HepG2 (cell line): ENCODE data around the gene RPP25L. TPM values are rescaled to one million over a fixed set of nuclear protein-coding genes. Genes with fewer than 3 reads are reported as not detected.
A peak's percentile ranks its signal among the peaks of the same experiment; 100 is the strongest.

Source experiments
- AHR ChIP-seq: IDR thresholded peaks from 2 replicates; pipeline ENCODE4 v1.6.1; 2018; ENCODE audit warnings: missing genetic modification reagents, missing compliant biosample characterization
- BCL6 ChIP-seq: IDR thresholded peaks from 2 replicates; pipeline ENCODE4 v1.6.1; 2016; ENCODE audit warnings: missing genetic modification reagents, missing compliant biosample characterization
- CHD2 ChIP-seq: IDR thresholded peaks from 2 replicates; pipeline ENCODE4 v1.6.1; 2011; ENCODE audit warnings: low read depth, low read length, improper control_type of control experiment
- FOXK1 ChIP-seq: sonication (generic); formaldehyde crosslinking; IDR thresholded peaks from 2 replicates; pipeline ENCODE4 v1.4.0; 2020; ENCODE audit warnings: low read depth, missing genetic modification reagents, borderline replicate concordance
- HNRNPH1 ChIP-seq: fragments of 200-400 bp; formaldehyde crosslinking; optimal IDR thresholded peaks from 2 replicates; pipeline ENCODE3; 2017; ENCODE audit warnings: mild to moderate bottlenecking, low read depth, low read length
- HOXA9 ChIP-seq: sonication (generic); formaldehyde crosslinking; IDR thresholded peaks from 2 replicates; pipeline ENCODE4 v1.8.1; 2022; ENCODE audit warnings: missing genetic modification reagents, mild to moderate bottlenecking, moderate library complexity, borderline replicate concordance
- KDM5A ChIP-seq: fragments of 200-600 bp; sonication (generic); IDR thresholded peaks from 2 replicates; pipeline ENCODE4 v1.7.0; 2018; ENCODE audit warnings: antibody characterized with exemption, mild to moderate bottlenecking, low read length, borderline replicate concordance
- KDM5B ChIP-seq: sonication (generic); formaldehyde crosslinking; IDR thresholded peaks from 2 replicates; pipeline ENCODE4 v1.4.0; 2020; ENCODE audit warnings: missing genetic modification reagents, mild to moderate bottlenecking, borderline replicate concordance
- MEIS2 ChIP-seq: sonication (generic); formaldehyde crosslinking; IDR thresholded peaks from 2 replicates; pipeline ENCODE4 v1.9.0; 2021; ENCODE audit warnings: mild to moderate bottlenecking, missing genetic modification reagents
- PTBP1 ChIP-seq: fragments of 200-400 bp; formaldehyde crosslinking; IDR thresholded peaks from 2 replicates; pipeline ENCODE4 v1.6.1; 2018; ENCODE audit warnings: low read length, low read depth; ENCODE audit not compliant: poor library complexity, severe bottlenecking
- SALL1 ChIP-seq: sonication (generic); formaldehyde crosslinking; IDR thresholded peaks from 2 replicates; pipeline ENCODE4 v1.8.0; 2022; ENCODE audit warnings: mild to moderate bottlenecking, missing genetic modification reagents
- SALL2 ChIP-seq: sonication (generic); formaldehyde crosslinking; IDR thresholded peaks from 2 replicates; pipeline ENCODE4 v1.8.1; 2023; ENCODE audit warnings: mild to moderate bottlenecking, missing genetic modification reagents, inconsistent platforms
- SMC3 ChIP-seq: IDR thresholded peaks from 2 replicates; pipeline ENCODE4 v1.6.1; 2011; ENCODE audit warnings: low read length, improper control_type of control experiment
- SNAI1 ChIP-seq: sonication (generic); formaldehyde crosslinking; IDR thresholded peaks from 2 replicates; pipeline ENCODE4 v1.5.0; 2020; ENCODE audit warnings: mild to moderate bottlenecking, missing genetic modification reagents, borderline replicate concordance
- ZFP1 ChIP-seq: IDR thresholded peaks from 2 replicates; pipeline ENCODE4 v1.6.1; 2016
- ZKSCAN1 ChIP-seq: fragments of 150-350 bp; IDR thresholded peaks from 2 replicates; pipeline ENCODE4 v1.6.1; 2014; ENCODE audit warnings: low read length
- ZNF101 ChIP-seq: sonication (generic); formaldehyde crosslinking; IDR thresholded peaks from 2 replicates; pipeline ENCODE4 v1.4.0; 2020; ENCODE audit warnings: mild to moderate bottlenecking, low read depth, missing genetic modification reagents, borderline replicate concordance
- ZNF263 ChIP-seq: sonication (generic); formaldehyde crosslinking; IDR thresholded peaks from 2 replicates; pipeline ENCODE4 v1.4.0; 2020; ENCODE audit warnings: missing genetic modification reagents
- ZNF460 ChIP-seq: sonication (generic); formaldehyde crosslinking; IDR thresholded peaks from 2 replicates; pipeline ENCODE4 v1.5.1; 2020; ENCODE audit warnings: missing genetic modification reagents, mild to moderate bottlenecking, borderline replicate concordance
- ZNF510 ChIP-seq: sonication (generic); formaldehyde crosslinking; IDR thresholded peaks from 2 replicates; pipeline ENCODE4 v1.4.0; 2020; ENCODE audit warnings: low read depth, mild to moderate bottlenecking, missing genetic modification reagents
- ZNF672 ChIP-seq: sonication (generic); formaldehyde crosslinking; IDR thresholded peaks from 2 replicates; pipeline ENCODE4 v1.8.1; 2022; ENCODE audit warnings: missing genetic modification reagents
- ZNF678 ChIP-seq: sonication (generic); formaldehyde crosslinking; IDR thresholded peaks from 2 replicates; pipeline ENCODE4 v1.4.0; 2020; ENCODE audit warnings: mild to moderate bottlenecking, missing genetic modification reagents
- ZNF773 ChIP-seq: sonication (generic); formaldehyde crosslinking; IDR thresholded peaks from 2 replicates; pipeline ENCODE4 v1.4.0; 2020; ENCODE audit warnings: missing genetic modification reagents, borderline replicate concordance
- ZNF777 ChIP-seq: sonication (generic); formaldehyde crosslinking; IDR thresholded peaks from 2 replicates; pipeline ENCODE4 v1.4.0; 2020; ENCODE audit warnings: missing genetic modification reagents
- polyA plus RNA-seq, 8 experiments: library from polyadenylated mRNA; depleted of rRNA in 3 of 8; stranded (reverse) in 7 of 8; unstranded in 1 of 8; fragments of >200 nt; fragmentation: Illumina TruSeq in 4 of 8; extraction: Trizol in 4 of 8; gene quantifications; 2 replicates each; pipeline versions ENCODE4 v1.2.1 to v1.2.3, GENCODE V29; 2011 to 2016; ENCODE audit warnings: low read depth in 4 of 8, missing spikeins in 1 of 8, mixed read lengths in 1 of 8; ENCODE audit not compliant: insufficient read depth in 1 of 8
- total RNA-seq, 5 experiments: library from RNA; depleted of rRNA; stranded (reverse); fragments of >200 nt; fragmentation: Illumina TruSeq; extraction: Trizol; gene quantifications; 2 replicates each; pipeline ENCODE4 v1.2.3, GENCODE V29; 2016; ENCODE audit warnings: low read depth in 1 of 5
- TF ChIP-seq, protein P1 (sequence below): sonication (generic); formaldehyde crosslinking; IDR thresholded peaks from 2 replicates; pipeline ENCODE4 v1.4.0; 2020; ENCODE audit warnings: missing genetic modification reagents, borderline replicate concordance
- TF ChIP-seq, protein P2 (sequence below): sonication (generic); formaldehyde crosslinking; IDR thresholded peaks from 2 replicates; pipeline ENCODE4 v1.4.0; 2020; ENCODE audit warnings: missing genetic modification reagents, borderline replicate concordance

The RPP25L gene
- total and polyA plus RNA-seq, 2 of the 13 experiments (the other 11 are each of a cell fraction or from before 2014, with no cell fraction given), result 24.5 to 27.3 TPM

DNA sequence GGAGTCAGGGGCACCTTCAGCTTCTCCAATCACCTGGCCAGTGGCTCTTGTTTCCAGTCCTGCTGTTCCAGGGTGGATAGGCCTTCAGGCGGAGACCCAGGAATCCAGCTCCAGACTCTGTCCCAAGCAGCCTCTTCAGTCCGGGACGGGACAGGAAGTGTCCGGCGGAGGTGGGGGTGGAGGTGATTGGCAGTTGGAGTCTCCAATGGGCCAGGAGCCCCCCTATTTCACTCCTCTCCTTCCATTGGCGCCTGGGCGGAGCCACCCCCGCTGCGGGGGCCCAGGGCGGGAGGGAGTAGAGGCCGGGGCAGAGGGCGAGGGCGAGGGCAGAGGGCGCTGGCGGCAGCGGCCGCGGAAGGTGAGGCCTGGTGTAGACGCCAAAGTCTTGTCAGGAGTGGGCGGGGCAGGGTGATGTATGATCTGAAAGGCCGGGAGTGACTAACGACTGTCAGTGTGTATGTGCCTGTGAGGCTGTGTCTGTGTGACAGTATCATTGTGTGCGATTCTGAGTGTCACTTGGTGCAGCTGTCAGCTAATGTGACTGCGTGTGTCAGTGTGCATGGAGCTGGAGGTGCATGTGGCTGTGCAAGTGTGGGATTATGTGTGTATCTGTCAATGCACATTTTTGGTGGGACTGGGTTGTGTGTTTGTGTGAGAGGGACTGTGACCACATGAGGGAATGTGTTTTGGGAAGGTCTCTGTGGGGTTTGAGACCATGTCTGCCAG is 40.1 kb upstream of the RPP25L start, which contains the start of gene IL11RA (continued):
- TF ChIP-seq PTBP1, result no peak
- no peak; the same call in 1 of the 2 replicates for TF ChIP-seq KDM5A
- no peak for TF ChIP-seq ZKSCAN1
- TF ChIP-seq AHR (CRISPR knock-in tag), result no peak
- TF ChIP-seq, protein P1, sequence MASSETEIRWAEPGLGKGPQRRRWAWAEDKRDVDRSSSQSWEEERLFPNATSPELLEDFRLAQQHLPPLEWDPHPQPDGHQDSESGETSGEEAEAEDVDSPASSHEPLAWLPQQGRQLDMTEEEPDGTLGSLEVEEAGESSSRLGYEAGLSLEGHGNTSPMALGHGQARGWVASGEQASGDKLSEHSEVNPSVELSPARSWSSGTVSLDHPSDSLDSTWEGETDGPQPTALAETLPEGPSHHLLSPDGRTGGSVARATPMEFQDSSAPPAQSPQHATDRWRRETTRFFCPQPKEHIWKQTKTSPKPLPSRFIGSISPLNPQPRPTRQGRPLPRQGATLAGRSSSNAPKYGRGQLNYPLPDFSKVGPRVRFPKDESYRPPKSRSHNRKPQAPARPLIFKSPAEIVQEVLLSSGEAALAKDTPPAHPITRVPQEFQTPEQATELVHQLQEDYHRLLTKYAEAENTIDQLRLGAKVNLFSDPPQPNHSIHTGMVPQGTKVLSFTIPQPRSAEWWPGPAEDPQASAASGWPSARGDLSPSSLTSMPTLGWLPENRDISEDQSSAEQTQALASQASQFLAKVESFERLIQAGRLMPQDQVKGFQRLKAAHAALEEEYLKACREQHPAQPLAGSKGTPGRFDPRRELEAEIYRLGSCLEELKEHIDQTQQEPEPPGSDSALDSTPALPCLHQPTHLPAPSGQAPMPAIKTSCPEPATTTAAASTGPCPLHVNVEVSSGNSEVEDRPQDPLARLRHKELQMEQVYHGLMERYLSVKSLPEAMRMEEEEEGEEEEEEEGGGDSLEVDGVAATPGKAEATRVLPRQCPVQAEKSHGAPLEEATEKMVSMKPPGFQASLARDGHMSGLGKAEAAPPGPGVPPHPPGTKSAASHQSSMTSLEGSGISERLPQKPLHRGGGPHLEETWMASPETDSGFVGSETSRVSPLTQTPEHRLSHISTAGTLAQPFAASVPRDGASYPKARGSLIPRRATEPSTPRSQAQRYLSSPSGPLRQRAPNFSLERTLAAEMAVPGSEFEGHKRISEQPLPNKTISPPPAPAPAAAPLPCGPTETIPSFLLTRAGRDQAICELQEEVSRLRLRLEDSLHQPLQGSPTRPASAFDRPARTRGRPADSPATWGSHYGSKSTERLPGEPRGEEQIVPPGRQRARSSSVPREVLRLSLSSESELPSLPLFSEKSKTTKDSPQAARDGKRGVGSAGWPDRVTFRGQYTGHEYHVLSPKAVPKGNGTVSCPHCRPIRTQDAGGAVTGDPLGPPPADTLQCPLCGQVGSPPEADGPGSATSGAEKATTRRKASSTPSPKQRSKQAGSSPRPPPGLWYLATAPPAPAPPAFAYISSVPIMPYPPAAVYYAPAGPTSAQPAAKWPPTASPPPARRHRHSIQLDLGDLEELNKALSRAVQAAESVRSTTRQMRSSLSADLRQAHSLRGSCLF (CRISPR knock-in tag), result no peak
- TF ChIP-seq MEIS2 (CRISPR knock-in tag), result peak; percentile 97
- no peak for TF ChIP-seq ZNF777 (CRISPR knock-in tag)
- TF ChIP-seq CHD2, result no peak
- no peak for TF ChIP-seq SMC3
- TF ChIP-seq ZFP1 (CRISPR knock-in tag), result 0 out of 2 replicates have a peak, but pooled peaks have one; percentile 24
- TF ChIP-seq FOXK1, result peak; percentile 32; the same call in 1 of the 2 replicates
- no peak for TF ChIP-seq ZNF101
- no peak for TF ChIP-seq ZNF460 (CRISPR knock-in tag)
- peak; percentile 31; the same call in 1 of the 2 replicates for TF ChIP-seq BCL6 (CRISPR knock-in tag)
- peak; percentile 86 for TF ChIP-seq SALL1 (CRISPR knock-in tag)
- TF ChIP-seq, protein P2, sequence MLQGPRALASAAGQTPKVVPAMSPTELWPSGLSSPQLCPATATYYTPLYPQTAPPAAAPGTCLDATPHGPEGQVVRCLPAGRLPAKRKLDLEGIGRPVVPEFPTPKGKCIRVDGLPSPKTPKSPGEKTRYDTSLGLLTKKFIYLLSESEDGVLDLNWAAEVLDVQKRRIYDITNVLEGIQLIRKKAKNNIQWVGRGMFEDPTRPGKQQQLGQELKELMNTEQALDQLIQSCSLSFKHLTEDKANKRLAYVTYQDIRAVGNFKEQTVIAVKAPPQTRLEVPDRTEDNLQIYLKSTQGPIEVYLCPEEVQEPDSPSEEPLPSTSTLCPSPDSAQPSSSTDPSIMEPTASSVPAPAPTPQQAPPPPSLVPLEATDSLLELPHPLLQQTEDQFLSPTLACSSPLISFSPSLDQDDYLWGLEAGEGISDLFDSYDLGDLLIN (CRISPR knock-in tag), result no peak
- peak; percentile 30 for TF ChIP-seq HNRNPH1
- no peak for TF ChIP-seq ZNF263
- TF ChIP-seq ZNF510 (CRISPR knock-in tag), result no peak
- TF ChIP-seq SALL2 (CRISPR knock-in tag), result peak; percentile 37; the same call in 1 of the 2 replicates
- TF ChIP-seq KDM5B (CRISPR knock-in tag), result peak; percentile 82
- TF ChIP-seq HOXA9 (CRISPR knock-in tag), result peak; percentile 88; the same call in 1 of the 2 replicates
- TF ChIP-seq ZNF773, result no peak
- TF ChIP-seq SNAI1 (CRISPR knock-in tag), result no peak
- TF ChIP-seq ZNF672 (CRISPR knock-in tag), result 0 out of 2 replicates have a peak, but pooled peaks have one; percentile 38
- no peak for TF ChIP-seq ZNF678 (CRISPR knock-in tag)
